HuH-7.5 (cell line): ENCODE results near the gene PCNP.
"Not testable (repeated sequence)": the region's sequence is repeated elsewhere in the genome, so short reads cannot be mapped to it uniquely, and the experiment has no call there.

ENCODE experiments used
- DNase-seq: peaks from one replicate; pipeline ENCODE4 v3.0.0; 2011; ENCODE audit warnings: low spot score

The PCNP gene

DNA sequence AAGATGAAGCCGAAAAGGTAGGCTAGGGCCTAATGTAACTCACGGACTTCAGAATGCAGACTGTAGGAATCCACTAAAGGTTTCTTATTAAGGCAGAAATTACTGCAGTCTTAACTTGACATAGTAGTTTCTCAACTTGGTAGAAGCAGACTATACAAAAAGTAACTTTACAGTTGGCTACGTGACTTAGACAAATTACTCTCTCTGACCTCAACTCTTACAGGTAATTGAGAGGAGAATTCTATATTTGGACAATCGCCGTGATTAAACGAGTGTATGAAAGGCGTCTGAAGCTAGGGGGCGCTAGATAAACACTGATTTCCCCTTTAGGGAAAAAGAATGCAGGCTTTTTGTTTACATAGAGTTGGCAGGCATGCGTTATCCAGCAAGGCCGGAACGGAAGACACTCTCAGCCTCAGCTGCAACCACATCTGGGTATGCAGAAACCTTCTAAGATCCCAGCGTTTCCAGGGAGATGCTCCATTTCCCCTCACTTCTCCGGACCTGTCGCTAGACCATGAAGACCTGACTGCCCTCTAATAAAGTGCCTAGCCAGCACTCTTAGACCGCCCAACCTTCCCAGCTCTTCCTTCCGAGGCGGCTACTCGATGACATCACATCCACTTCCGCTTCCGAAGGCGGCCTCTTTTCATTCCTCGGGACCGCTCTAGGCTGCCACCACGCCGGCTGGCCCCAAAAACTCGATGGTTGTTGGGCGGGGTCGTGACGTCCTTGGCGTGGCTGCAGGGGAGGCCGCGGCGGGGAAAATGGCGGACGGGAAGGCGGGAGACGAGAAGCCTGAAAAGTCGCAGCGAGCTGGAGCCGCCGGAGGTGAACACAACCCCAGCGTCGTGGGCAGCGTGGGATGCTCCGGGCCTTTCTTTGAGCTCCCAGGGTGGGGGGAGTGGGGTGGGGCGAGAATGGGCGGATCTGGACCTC is at the start of gene PCNP:
PCNP (plus strand) TSS at position 732 of the 939 bp plus-strand sequence; CDS start at position 768, 36 bp downstream.
- DNase-seq: peak; percentile 79

- no peak for DNase-seq
Measured at GRCh38 chr3:101527441-101527840, 46.5 kb upstream of the PCNP start.

GRCh38 chr3:101527906-101528305 is 46.1 kb upstream of the PCNP start:
- DNase-seq: no peak

DNA sequence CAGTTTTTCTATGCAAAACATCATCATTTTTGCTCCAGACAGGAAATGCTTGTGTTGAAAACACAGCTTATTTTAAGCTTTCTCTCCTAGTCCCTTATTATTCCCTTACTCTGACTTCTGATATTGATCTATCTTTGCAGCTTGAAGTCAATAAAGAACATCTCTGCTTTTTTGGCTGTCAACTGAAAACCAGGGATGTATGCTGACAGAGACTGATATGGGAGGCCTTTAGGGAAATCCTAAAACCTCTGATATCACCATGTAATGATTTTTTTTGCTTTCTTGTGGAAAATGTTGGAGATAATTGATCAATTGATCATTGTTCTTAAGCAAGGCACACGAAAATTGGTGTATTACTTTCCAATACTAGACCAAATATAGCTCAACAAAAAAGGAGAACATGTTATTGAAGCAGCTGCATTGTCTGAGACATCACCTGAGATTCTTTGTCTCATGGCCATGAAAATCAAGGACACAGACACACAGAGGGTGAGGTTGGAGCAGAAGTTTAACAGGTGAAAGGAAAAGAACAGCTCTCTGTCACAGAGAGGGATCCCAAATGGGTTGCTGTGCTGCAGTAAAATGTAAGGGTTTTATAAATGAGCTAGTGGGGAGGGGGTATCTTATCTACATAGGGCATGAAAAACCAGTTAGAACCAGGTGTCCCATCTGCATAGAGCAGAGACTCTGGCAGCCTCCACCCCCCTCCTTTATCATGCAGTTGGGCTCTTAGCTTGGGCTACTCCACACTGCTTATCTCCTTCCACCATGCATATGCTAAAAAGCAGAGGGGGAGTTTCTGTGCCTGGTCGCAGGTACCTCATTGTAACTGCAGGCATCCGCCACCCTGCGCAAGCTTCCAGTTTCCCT is 43.9 kb upstream of the PCNP start:
- no peak for DNase-seq

DNA sequence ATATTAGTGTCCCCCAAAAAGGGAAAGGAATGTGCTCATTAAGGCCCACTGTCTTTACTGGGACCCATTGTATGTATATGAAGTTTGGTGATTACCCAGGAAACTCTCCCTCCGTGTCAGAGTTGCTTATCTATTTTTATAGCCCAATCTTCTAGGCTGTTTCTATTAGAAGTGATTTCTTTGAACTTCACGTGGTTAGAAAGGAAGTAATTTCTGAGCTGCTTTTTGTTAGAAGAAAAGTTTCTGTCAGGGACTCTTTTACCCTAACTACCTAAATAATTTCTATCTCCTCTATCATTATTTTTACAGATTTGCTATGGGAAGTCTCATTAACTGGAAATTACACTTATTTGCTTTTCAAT is 43.3 kb upstream of the PCNP start:
- no peak for DNase-seq

GRCh38 chr3:101531473-101532086 is 42.4 kb upstream of the PCNP start:
- no peak for DNase-seq

GRCh38 chr3:101532783-101533602 is 41.0 kb upstream of the PCNP start:
- DNase-seq: no peak

- DNase-seq: no peak
Measured at GRCh38 chr3:101533603-101533968, 40.4 kb upstream of the PCNP start.

- no peak for DNase-seq
Measured at GRCh38 chr3:101535221-101535620, 38.8 kb upstream of the PCNP start.

DNA sequence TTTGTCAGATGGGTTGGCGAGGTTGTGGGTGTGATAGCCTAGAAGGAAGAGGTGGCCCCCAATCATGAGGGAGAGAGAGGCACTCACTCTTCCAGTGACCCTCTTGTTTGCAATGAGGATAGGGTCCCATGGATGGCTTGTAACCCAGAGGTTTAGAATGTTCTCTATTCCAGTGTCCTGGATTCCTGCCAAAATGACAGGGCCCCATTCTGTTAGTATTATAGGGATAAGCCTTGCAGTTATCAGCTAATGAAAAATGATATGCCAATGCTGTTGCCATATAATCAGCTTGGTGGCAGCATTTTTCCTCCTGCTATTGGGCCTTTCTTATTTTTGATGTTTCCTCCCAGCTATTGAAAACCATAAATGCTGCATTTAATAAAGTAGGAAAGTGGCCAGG is 37.7 kb upstream of the PCNP start:
- no peak for DNase-seq

GRCh38 chr3:101536955-101537354 is 37.0 kb upstream of the PCNP start:
- not testable (repeated sequence) for DNase-seq

GRCh38 chr3:101542957-101543356 is 31.0 kb upstream of the PCNP start:
- no peak for DNase-seq

GRCh38 chr3:101544161-101544850 is 29.7 kb upstream of the PCNP start:
- DNase-seq: no peak

DNA sequence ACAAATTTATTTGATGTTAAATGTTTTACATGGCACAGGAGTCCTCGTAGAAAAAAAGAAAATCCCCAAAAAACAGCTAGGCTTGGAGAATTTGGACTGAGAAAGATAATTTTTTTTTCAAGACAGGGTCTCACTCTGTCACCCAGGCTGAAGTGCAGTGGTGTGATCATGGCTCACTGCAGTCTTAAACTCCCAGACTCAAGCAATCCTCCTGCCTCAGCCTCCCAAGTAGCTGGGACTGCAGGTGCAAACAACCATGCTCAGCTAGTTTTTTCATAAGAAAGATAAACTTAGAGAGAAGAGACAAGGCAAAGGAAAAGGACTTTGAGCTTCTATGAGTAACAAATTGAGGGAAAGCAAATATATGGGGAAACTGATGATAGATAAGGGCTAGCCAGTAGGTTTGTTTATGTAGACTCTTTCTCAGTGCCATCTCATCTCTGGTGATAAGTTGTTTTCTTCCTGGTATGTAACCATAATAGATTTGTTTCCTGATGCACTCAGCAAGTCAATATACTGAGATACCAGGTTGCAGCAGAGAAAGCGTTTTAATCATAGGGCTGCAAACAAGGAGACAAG is 25.4 kb upstream of the PCNP start:
- DNase-seq: peak; percentile 66

DNA sequence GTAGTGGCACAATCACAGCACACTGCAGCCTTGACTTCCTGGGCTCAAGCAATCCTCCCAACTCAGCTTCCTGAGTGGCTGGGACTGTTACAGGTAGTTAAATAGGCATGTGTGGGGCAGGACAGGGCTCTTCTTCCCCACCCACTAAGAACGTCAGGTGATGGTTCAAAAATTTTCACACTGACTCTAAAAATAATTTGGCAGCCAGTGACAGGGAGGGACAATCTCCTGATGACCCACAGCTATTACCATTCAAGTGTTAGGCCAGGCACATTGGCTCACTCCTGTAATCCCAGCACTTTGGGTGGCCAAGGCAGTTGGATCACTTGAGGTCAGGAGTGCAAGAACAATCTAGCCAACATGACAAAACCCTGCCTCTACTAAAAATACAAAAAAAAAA is 24.5 kb upstream of the PCNP start:
- DNase-seq: no peak

GRCh38 chr3:101551359-101552081 is 22.5 kb upstream of the PCNP start:
- not testable (repeated sequence) for DNase-seq

GRCh38 chr3:101553381-101553780 is 20.6 kb upstream of the PCNP start:
- DNase-seq: not testable (repeated sequence)

GRCh38 chr3:101556064-101556463 is 17.9 kb upstream of the PCNP start:
- no peak for DNase-seq

DNA sequence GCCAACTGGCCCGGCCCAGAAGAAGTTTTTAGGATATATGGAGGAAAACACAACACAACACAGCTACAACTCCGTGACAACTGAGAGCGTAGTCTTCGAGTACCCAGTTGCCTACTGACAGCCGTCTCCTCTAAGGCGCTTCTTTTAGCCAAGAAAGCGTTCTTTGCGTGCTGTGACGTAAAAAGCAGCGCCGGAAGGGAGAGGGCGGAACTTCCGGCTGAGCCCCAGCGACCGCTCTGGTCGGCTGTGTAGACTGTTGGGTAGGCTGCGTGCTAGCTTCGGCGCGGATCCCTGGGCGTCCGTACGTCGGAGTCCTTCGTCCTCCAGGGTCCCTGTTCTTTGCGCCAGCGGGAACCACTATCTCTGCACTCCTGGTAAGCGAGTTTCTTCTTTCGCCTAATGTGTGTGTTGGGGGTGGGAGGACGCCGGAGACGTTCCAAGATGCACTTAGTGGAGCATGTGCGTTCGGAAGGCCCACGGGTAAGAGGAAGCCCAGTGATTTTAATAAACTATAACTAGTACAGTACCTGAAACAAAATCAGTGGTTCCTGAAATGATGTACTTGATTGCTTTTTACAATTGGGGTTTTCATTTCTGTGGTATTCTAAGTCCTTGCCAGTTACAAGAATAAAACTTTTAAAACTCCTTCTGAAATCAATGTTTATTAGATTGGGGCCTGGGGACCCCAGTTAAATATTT is 12.2 kb upstream of the PCNP start, which contains the start of gene TRMT10C:
TRMT10C (plus strand) TSS at position 239 of the 699 bp plus-strand sequence. CDS start 2,914 bp downstream, outside the sequence.
- peak; percentile 81 for DNase-seq
